HG02623 (cell line): ENCODE measurements around the gene BRAT1.

ENCODE experiments used
- ATAC-seq: cut with Tn5 transposase; IDR thresholded peaks from one replicate; pipeline ENCODE4 v1.9.1; 2021; ENCODE audit warnings: moderate library complexity; ENCODE audit not compliant: unreplicated experiment

The BRAT1 gene

GRCh38 chr7:2525658-2526630 lies 29.4 kb downstream of the BRAT1 start:
- ATAC-seq: no peak

- ATAC-seq: no peak
Observed at GRCh38 chr7:2524808-2525657, 30.3 kb downstream of the BRAT1 start.

- no peak for ATAC-seq
Observed at GRCh38 chr7:2523941-2524807, 31.1 kb downstream of the BRAT1 start.

- ATAC-seq: no peak
Observed at GRCh38 chr7:2523461-2523936, 31.8 kb downstream of the BRAT1 start.

DNA sequence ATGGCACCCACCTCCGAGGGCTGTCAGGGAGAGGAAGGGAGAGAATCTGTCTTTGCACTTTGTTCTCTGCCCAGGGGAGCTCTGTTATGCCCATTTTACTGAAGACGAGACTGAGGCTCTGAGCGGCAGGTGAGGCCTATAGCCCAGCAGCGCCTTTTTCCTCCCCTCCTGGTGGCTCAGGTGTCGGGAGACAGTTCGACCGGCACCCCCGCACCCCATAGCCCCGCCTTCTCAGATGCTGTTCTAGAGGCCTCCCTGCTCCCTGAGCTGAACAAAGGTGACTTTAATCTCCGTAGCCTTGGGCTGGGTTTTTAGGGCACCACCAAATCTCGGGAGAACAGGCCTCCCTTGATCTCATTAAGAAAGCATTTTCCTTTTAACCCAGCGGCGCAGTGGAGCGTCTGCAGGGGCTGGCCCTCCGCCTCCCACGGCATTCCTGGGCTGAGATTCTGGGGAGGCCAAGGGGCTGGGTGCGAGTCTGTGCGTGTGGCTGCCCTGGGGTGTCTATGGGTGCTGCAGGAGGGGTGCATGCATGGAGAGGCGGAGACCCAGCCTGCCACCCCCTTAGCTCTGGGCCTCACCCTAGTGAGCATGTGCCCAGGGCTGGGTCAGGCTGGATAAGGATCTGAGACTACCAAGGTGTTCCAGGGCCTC lies 32.4 kb downstream of the BRAT1 start:
- ATAC-seq: no peak

- ATAC-seq: no peak
Observed at GRCh38 chr7:2521952-2522591, 33.3 kb downstream of the BRAT1 start.

DNA sequence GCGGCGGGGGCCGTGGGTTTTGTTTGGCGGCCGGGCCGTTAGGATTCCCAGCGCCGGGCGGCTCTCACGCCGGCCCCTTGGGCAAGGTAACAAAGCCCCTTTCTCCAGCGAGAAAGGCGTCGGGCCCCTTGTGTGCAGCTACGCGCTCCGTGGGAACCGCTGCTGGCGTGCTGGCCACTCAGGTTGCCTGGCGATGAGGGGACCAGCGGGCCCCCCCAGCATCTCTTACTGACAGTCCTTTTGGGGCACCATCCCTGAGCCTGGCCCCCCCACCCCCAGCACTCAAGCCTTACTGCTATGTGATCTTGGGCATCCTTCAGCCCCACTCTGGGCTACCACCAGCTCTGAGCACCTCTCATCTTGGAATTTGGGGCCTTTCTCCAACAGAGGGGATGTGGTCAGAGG lies 34.0 kb downstream of the BRAT1 start:
- no peak for ATAC-seq

- no peak for ATAC-seq
Observed at GRCh38 chr7:2520761-2521290, 34.5 kb downstream of the BRAT1 start.

- ATAC-seq: no peak
Observed at GRCh38 chr7:2520131-2520760, 35.1 kb downstream of the BRAT1 start.

- peak; percentile 82 for ATAC-seq
Observed at GRCh38 chr7:2519119-2519930, 36.0 kb downstream of the BRAT1 start, which contains the start of gene LFNG. Gene LFNG (plus strand): TSS chr7:2519774. CDS start chr7:2519862, 88 bp downstream.

DNA sequence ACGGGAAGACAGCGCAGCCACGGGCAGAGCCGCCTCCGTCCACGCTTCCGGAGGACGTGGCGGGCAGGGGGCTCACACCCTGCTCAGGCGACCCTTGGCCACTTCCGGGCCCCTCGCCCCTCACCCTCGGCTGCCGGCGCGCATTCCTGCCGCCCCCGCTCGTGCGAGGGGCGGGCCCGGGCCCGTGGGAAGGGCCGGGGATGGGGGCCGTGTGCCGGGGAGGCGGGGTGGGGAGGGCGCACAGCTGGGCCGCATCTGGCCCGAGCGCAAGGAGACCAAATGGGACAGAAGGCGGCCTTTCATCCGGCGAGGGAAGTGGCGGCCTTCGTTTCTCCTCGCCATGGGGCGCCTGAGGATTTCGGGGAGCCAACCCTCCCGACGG lies 36.6 kb downstream of the BRAT1 start:
- ATAC-seq: no peak

- ATAC-seq: no peak
Observed at GRCh38 chr7:2517678-2518507, 37.4 kb downstream of the BRAT1 start.

DNA sequence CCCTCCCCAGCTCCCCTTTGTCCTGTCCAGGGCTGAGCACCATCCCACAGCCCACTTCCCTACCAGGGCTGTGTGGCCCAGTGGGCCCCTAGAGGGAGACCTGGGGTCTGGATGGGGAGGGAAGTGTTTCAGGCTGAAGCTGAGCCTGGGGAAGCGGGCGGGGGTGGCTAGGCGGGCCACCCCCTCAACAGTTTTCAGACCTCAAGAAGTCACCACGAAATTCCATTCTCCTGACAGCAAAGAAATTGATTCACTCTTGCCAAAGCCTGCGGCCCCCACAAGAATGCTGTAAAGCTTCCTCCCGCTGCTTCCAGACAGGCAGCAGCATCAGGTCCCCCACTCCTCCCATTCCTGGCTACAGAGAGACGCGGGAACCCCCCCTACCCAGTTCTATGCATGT lies 38.3 kb downstream of the BRAT1 start:
- ATAC-seq: no peak

- no peak for ATAC-seq
Observed at GRCh38 chr7:2516194-2516555, 39.1 kb downstream of the BRAT1 start.

DNA sequence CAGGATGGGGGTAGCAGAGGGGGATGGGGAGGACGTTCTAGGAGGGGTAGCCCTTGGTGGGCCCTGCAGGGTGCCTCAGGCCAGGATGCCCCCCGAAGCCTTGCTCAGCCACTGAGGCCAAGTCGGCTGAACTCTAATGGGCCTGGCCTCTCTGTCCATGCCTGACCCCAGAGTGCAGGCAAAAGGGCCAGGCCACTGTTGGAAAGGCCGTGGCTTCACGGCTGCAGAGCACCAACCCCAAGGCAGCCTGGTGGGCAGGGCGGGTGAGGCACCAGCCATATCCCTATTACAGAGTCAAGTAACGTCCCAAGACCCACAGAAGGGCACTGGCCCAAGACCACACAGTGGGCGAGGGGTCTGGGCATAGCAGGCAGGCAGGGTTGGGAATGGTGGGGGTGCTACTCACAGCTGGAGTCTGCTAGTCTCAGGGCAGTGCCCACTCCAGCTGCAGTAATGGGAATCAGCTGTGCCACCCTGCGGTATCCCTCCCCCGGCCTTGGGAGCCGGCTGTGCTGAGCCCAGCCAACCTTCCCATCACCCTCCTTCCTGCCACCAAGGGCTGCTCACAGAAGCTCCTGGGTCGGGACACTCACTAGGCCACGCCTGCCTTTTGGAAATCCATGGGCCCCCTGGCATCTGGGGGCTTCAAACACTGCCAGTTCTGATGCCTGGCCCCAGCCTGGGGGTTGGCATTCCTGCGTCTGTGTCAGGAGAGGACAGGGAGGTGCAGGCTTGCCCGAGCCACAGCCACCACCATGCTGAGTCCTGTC lies 39.7 kb downstream of the BRAT1 start:
- no peak for ATAC-seq
